Parathyroid adenoma (tissue), 2 donors: ENCODE data around the gene SP140L.

ENCODE experiments used
- H2AFZ ChIP-seq: fragments of 300-600 bp; sonication (generic); one replicate; pipeline ENCODE4 v1.7.0; 2017; ENCODE audit warnings: antibody characterized with exemption, mild to moderate bottlenecking
- H3K27ac ChIP-seq: fragments of 300-600 bp; sonication (generic); one replicate; pipeline ENCODE4 v1.7.0; 2017
- H3K27me3 ChIP-seq: fragments of 300-600 bp; sonication (generic); one replicate; pipeline ENCODE4 v1.7.0; 2017; ENCODE audit warnings: low read length; ENCODE audit not compliant: control insufficient read depth, insufficient read depth
- H3K36me3 ChIP-seq: fragments of 300-600 bp; sonication (generic); one replicate; pipeline ENCODE4 v1.7.0; 2017; ENCODE audit warnings: low read length; ENCODE audit not compliant: control insufficient read depth, insufficient read depth
- H3K4me1 ChIP-seq: fragments of 300-600 bp; sonication (generic); one replicate; pipeline ENCODE4 v1.7.0; 2017; ENCODE audit warnings: control low read depth
- H3K4me2 ChIP-seq: fragments of 300-600 bp; sonication (generic); one replicate; pipeline ENCODE4 v1.7.0; 2017; ENCODE audit warnings: low read length
- H3K4me3 ChIP-seq: fragments of 300-600 bp; sonication (generic); one replicate; pipeline ENCODE4 v1.7.0; 2017; ENCODE audit warnings: low read depth, low read length
- H3K79me2 ChIP-seq: fragments of 300-600 bp; sonication (generic); one replicate; pipeline ENCODE4 v1.7.0; 2017; ENCODE audit warnings: control low read depth
- H3K9ac ChIP-seq: fragments of 300-600 bp; sonication (generic); one replicate; pipeline ENCODE4 v1.7.0; 2017; ENCODE audit warnings: mild to moderate bottlenecking
- H3K9me3 ChIP-seq: fragments of 300-600 bp; sonication (generic); one replicate; pipeline ENCODE4 v1.7.0; 2017; ENCODE audit warnings: low read length; ENCODE audit not compliant: control insufficient read depth
- TF ChIP-seq, protein P1 (sequence below): fragments of 300-600 bp; sonication (generic); IDR thresholded peaks from one replicate; pipeline ENCODE4 v1.7.0; 2017; ENCODE audit warnings: antibody characterized with exemption, mild to moderate bottlenecking
- donor health status: primary hyperparathyroidism.

The SP140L gene

DNA sequence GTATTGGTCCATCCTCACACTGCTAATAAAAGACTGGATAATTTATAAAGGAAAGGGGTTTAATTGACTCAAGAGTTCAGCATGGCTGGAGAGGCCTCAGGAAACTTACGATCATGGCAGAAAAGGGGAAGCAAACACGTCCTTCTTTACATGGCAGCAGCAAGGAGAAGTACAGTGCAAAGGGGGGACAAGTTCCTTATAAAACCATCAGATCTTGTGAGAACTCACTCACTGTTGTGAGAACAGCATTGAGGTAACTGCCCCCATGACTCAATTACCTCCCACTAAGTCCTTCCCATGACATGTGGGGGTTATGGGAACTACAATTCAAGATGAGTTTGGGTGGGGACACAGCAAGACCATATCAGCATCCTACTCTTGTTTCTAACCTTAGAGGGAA, 126.0 kb downstream of the SP140L start:
- no peak overlapping the region for H3K9ac ChIP-seq
- H3K79me2 ChIP-seq = no peaks in the 10 kb centered on the region
- no peaks in the 10 kb centered on the region for H3K4me1 ChIP-seq
- no peak overlapping the region for H3K4me3 ChIP-seq
- H3K27ac ChIP-seq = no peak overlapping the region
- no peaks in the 10 kb centered on the region for H3K36me3 ChIP-seq
- TF ChIP-seq, protein P1, sequence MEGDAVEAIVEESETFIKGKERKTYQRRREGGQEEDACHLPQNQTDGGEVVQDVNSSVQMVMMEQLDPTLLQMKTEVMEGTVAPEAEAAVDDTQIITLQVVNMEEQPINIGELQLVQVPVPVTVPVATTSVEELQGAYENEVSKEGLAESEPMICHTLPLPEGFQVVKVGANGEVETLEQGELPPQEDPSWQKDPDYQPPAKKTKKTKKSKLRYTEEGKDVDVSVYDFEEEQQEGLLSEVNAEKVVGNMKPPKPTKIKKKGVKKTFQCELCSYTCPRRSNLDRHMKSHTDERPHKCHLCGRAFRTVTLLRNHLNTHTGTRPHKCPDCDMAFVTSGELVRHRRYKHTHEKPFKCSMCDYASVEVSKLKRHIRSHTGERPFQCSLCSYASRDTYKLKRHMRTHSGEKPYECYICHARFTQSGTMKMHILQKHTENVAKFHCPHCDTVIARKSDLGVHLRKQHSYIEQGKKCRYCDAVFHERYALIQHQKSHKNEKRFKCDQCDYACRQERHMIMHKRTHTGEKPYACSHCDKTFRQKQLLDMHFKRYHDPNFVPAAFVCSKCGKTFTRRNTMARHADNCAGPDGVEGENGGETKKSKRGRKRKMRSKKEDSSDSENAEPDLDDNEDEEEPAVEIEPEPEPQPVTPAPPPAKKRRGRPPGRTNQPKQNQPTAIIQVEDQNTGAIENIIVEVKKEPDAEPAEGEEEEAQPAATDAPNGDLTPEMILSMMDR = no peak
- H3K9me3 ChIP-seq = no peaks in the 10 kb centered on the region
- no peaks in the 10 kb centered on the region for H3K27me3 ChIP-seq
- no peak overlapping the region for H3K4me2 ChIP-seq
- H2AFZ ChIP-seq = no peak overlapping the region
